Stomach smooth muscle (tissue), 2 donors: ENCODE results near the gene ZNF785.

Source experiments
- H3K27ac ChIP-seq: one replicate; pipeline ENCODE4 v1.7.0; 2013; ENCODE audit warnings: mild to moderate bottlenecking, low read length, inconsistent platforms
- H3K27me3 ChIP-seq, 2 donors: one replicate each; pipeline ENCODE4 v1.7.0; 2013; ENCODE audit warnings: low read length in 2 of 2; ENCODE audit not compliant: insufficient read depth in 2 of 2, control insufficient read depth in 1 of 2
- H3K36me3 ChIP-seq, 2 donors: one replicate each; pipeline ENCODE4 v1.7.0; 2013; ENCODE audit warnings: low read length in 2 of 2; ENCODE audit not compliant: control insufficient read depth in 2 of 2, insufficient read depth in 2 of 2
- H3K4me1 ChIP-seq: one replicate; pipeline ENCODE4 v1.7.0; 2013; ENCODE audit warnings: low read length; ENCODE audit not compliant: control insufficient read depth, insufficient read depth
- H3K4me3 ChIP-seq, 2 donors: one replicate each; pipeline ENCODE4 v1.7.0; 2013; ENCODE audit warnings: low read length in 2 of 2
- H3K9ac ChIP-seq, 2 donors: one replicate each; pipeline ENCODE4 v1.7.0; 2013; ENCODE audit warnings: low read length in 2 of 2, mild to moderate bottlenecking in 1 of 2
- H3K9me3 ChIP-seq, 2 donors: one replicate each; pipeline ENCODE4 v1.7.0; 2013; ENCODE audit warnings: low read length in 2 of 2; ENCODE audit not compliant: control insufficient read depth in 2 of 2
- donor health status: healthy.
- donor health status: Pancreatic carcinoma.

ZNF785 gene

DNA sequence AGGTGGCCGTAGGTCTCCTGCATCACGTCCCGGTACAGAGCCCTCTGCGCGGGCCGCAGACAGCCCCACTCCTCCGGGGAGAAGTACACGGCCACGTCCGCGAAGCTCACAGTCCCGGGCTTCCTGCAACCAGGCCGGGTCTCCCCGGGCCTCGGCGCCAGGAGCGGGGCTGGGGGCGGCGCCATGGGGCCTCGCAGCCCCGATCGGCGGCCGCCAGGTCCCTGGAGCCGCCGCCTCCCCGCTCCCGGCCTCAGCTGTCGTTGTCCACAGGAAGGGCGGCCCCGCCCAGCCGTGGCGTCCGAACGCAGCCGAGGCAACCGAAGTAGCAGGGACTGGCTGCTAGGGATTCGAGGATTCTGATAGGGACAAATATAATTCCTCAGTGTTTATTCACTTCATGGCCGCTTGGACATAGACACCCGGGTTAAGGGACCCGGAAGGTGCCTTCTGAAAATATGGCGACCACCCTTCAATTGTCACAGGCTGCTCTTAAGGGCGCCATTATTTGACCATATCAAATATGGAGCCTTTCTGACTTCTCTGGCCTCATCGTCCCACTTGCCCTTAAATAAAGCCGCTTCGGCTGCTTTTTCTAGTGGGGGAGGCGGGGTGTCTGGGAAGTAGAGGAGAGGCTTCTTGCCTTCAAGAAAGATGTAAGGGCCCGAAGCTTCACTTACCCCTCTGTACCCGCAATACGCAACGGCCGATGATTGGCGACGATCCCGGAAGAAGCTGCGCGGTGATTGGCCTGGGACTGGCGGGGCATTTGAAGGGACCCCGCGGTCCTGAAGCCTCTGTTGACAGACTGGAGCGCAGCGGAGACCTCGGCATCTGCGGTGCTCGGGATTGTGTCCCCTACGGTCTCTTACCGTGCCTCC lies 13.8 kb downstream of the ZNF785 start, which contains the start of gene ZNF688:
Gene ZNF688 (minus strand): TSS at position 270 of the 878 bp plus-strand sequence. CDS start 85 bp downstream, at position 185.
- H3K27ac ChIP-seq: peak within 1 kb of the TSS; percentile 94
- peak within 1 kb of the TSS; percentile 90 to 96 for H3K9ac ChIP-seq
- peaks cover 19% of the 10 kb centered on the region for H3K4me1 ChIP-seq

DNA sequence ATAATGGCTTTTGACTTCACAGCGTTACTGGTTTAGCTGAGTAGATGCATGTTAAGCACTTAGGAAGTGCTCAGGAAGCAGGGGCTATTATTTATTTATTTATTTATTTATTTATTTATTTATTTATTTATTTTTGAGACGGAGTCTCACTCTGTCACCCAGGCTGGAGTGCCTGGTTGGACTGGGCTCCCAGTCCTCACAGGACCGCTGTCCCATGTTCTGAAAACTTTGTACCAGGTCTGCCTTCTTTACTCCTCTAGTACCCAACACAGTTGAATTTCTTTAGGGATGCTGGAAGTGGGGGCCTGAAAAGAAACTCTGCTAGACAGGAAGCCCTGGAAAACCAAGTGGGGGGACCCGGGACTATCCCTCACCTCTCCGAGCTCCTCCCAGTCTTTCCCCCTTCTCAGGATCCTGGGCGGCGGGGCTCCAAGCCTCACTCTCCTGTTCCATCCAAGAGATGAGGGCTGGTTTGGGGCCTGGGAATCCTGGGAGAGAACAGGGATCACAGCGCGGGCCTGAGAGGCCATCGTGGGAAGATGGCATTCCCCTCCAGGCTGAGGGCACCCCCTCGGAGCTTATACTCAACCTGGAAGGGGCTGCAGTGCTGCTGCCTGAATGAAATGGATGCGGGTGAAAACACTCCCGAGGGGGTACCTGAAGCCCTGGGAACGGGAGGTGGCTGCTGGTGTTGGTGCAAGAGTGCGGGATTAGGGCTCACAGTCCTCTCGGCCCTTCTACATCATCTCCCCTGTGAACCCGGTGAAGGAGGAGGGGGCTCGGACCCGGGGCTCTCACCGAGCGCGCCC lies 14.7 kb downstream of the ZNF785 start:
- H3K27me3 ChIP-seq: no peaks in the 10 kb centered on the region
- H3K4me3 ChIP-seq: peak overlapping the region; percentile 86 to 91
- H3K4me1 ChIP-seq: peaks cover 19% of the 10 kb centered on the region
- H3K27ac ChIP-seq: peak overlapping the region; percentile 94
- peaks cover 0 to 3% of the 10 kb centered on the region in 2 donors for H3K36me3 ChIP-seq
- peak overlapping the region; percentile 90 to 96 for H3K9ac ChIP-seq
- no peaks in the 10 kb centered on the region for H3K9me3 ChIP-seq

More for the DNA sequence above, 13.8 kb downstream of the ZNF785 start, which contains the start of gene ZNF688:
- no peaks in the 10 kb centered on the region for H3K9me3 ChIP-seq
- no peaks in the 10 kb centered on the region for H3K27me3 ChIP-seq
- peak within 1 kb of the TSS; percentile 86 to 91 for H3K4me3 ChIP-seq
- H3K36me3 ChIP-seq: peaks cover 0 to 3% of the 10 kb centered on the region in 2 donors

DNA sequence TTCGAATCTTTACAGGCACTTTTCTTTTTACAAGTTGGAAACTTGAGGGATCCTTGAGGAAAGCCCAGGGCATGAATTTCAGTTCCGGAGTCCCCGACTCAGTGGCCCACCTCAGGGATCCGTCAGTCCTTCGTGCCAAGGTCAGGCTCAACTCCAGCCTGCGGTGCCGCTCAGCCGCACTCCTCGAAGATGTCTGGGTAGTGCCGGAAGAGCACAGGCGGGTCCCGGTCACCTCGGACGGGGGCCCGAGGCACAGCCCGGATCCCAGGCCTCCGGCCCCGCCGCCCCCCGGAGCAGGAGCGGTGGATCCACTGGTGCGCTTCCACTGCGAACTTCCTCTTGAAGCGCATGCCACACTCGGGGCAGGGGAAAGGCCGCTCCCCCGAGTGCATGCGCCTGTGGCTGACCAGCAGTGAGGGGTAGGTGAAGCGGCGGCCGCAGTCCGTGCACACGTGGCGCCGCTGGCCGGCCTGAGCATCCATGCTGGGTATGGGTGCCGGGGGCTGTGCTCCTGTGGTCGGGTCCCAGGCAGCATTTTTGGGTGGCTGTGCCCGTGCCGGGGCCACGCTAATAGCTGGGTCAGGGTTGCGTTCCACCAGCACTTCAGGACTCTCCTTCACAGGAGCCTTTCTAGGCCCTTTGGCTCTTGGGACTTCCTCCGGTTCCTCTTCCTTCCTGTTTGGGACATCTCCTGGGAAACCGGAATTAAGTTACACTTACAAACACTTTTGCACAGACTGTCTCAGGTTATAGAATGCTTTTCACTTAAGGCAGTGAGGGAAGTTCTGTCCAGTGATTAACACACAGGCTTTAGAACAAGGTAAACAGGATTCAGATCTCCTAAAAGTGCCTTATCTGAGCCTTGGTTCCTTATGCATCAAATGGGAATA lies 15.5 kb downstream of the ZNF785 start:
- H3K27ac ChIP-seq: peak overlapping the region; percentile 94
- peaks cover 19% of the 10 kb centered on the region for H3K4me1 ChIP-seq
- peak overlapping the region in 1 of 2 donors; percentile 58 for H3K9ac ChIP-seq
- H3K36me3 ChIP-seq: peaks cover 0 to 3% of the 10 kb centered on the region in 2 donors
- no peaks in the 10 kb centered on the region for H3K9me3 ChIP-seq
- peak overlapping the region in 1 of 2 donors; percentile 1 for H3K4me3 ChIP-seq
- no peaks in the 10 kb centered on the region for H3K27me3 ChIP-seq

DNA sequence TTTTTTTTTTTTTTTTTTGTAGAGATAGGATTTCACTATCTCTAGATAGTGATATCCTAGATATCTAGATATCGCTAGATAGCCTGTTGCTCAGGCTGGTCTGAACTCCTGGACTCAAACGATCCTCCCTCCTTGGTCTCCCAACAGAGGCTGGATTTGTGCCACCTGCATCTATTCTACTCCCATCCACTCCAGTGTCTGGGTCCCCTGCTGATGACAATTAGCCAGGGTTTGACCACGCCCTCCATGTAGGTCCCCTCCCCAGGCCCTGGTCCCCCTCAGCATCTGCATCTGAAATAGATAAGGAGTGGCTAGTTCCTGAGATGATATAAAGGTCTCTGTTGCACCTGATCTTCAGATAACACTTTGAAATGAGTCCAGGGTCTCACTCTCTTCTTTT lies 16.2 kb downstream of the ZNF785 start:
- Histone ChIP-seq H3K36me3 (peaks cover 0 to 3% of the 10 kb centered on the region in 2 donors), H3K4me3 (no peak overlapping the region), H3K27ac (no peak overlapping the region), H3K27me3 (no peaks in the 10 kb centered on the region), H3K9ac (no peak overlapping the region), H3K9me3 (no peaks in the 10 kb centered on the region), H3K4me1 (peaks cover 19% of the 10 kb centered on the region)

DNA sequence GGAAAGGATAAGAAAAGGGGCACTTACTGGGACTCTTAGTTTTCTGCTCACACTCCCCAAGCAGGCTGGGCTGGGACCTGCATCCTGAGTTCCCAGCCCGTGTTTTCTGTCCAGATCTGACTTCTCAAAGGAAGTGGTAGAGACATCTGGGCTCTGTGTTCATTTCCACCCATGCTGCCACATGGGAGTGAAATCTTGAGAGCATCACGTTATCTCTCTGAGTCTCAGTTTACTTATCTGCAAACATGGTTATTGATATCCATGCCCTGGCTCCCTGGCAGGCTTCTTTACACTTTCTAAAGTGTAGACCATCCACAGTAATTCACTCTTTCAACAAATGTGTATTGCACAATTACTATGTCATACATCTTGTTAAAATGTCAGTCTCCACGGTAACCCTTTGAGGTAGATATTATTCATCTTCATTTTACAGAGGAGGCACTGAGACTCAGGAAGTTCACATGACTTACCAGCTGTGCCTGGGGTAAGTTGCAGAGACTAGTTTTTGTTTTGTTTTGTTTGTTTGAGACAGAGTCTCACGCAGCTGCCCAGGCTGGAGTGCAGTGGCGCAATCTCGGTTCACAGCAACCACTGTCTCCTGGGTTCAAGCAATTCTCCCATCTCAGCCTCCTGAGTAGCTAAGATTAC lies 17.4 kb downstream of the ZNF785 start:
- H3K9ac ChIP-seq: no peak overlapping the region
- H3K4me1 ChIP-seq: peaks cover 19% of the 10 kb centered on the region
- H3K36me3 ChIP-seq: peaks cover 0 to 3% of the 10 kb centered on the region in 2 donors
- no peaks in the 10 kb centered on the region for H3K9me3 ChIP-seq
- H3K27me3 ChIP-seq: no peaks in the 10 kb centered on the region
- H3K4me3 ChIP-seq: no peak overlapping the region
- no peak overlapping the region for H3K27ac ChIP-seq

DNA sequence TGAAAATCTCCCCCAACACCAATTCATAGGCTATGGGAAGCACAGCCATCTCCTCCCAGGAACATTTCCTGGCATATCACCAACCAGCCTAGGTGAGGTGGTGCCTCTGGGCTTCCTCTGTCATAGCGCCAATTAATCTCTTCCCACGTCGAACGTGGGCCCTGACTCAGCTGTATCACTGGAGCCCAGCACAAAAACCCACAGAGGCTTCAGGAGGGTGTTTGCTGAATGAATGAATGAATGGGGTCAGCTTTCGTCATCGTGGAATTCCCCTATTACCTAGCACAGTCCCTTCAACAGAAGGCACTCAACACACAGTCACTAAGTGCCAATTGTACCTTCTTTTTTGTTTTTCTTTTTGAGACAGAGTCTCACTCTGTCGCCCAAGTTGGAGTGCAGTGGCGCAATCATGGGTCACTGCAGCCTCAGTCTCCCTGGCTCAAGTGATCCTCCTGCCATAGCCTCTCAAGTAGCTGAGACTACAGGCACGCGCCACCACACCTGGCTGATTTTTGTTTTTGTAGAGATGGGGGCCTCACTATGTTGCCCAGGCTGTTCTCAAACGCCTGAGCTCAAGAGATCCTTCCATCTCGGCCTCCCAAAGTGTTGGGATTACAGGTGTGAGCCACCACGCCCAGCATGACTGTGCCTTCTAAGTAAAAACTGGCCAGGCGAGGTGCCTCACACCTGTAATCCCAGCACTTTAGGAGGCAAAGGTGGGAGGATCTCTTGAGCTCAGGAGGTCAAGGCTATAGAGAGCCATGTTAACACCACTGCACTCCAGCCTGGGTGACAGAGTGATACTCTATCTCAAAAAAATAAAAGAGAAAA lies 18.1 kb downstream of the ZNF785 start:
- Histone ChIP-seq H3K27ac (no peak overlapping the region), H3K4me3 (no peak overlapping the region), H3K9ac (no peak overlapping the region), H3K36me3 (peaks cover 0 to 3% of the 10 kb centered on the region in 2 donors), H3K4me1 (peaks cover 15% of the 10 kb centered on the region), H3K9me3 (no peaks in the 10 kb centered on the region), H3K27me3 (no peaks in the 10 kb centered on the region)

GRCh38 chr16:30566531-30566930 lies 19.0 kb downstream of the ZNF785 start:
- peaks cover 0 to 3% of the 10 kb centered on the region in 2 donors for H3K36me3 ChIP-seq
- H3K4me3 ChIP-seq: no peak overlapping the region
- H3K27me3 ChIP-seq: no peaks in the 10 kb centered on the region
- H3K9ac ChIP-seq: no peak overlapping the region
- H3K4me1 ChIP-seq: peaks cover 11% of the 10 kb centered on the region
- no peaks in the 10 kb centered on the region for H3K9me3 ChIP-seq
- H3K27ac ChIP-seq: no peak overlapping the region

DNA sequence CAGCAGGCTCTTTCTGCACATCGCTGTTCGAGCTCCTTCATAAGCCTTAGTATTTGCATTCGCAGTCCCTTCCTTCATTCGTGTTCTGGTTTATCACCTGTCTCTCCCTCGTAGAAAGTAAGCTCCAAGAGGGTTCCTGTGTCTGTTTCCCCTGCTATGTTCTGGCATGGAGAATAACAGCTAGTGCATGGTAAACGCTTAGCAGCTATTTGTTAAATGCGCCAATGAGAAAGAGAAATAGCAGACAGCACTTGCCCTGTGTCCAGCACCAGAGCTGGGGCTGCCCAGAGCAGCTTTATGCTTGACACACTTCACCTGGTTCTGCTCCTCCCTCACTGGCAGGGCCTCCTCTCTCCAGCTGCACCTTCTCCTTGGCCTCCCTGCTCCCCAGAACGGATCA lies 19.5 kb downstream of the ZNF785 start:
- H3K27ac ChIP-seq: no peak overlapping the region
- no peak overlapping the region for H3K4me3 ChIP-seq
- H3K9me3 ChIP-seq: no peaks in the 10 kb centered on the region
- peaks cover 12% of the 10 kb centered on the region for H3K4me1 ChIP-seq
- peaks cover 0 to 3% of the 10 kb centered on the region in 2 donors for H3K36me3 ChIP-seq
- no peaks in the 10 kb centered on the region for H3K27me3 ChIP-seq
- H3K9ac ChIP-seq: no peak overlapping the region

- Histone ChIP-seq H3K27me3 (no peaks in the 10 kb centered on the region), H3K36me3 (peaks cover 0 to 3% of the 10 kb centered on the region in 2 donors), H3K4me3 (no peak overlapping the region), H3K9me3 (no peaks in the 10 kb centered on the region), H3K9ac (no peak overlapping the region), H3K27ac (no peak overlapping the region), H3K4me1 (peaks cover 9% of the 10 kb centered on the region)
Observed at GRCh38 chr16:30565526-30565925, 20.0 kb downstream of the ZNF785 start.
